Mesendoderm (in vitro differentiated cells): ENCODE measurements around the gene CHD9.

Source experiments
- DNase-seq: peaks from one replicate; pipeline ENCODE4 v3.0.0; 2013
- H2AK5ac ChIP-seq: 2 replicates; pipeline ENCODE4 v1.6.1; 2013; ENCODE audit warnings: low read length, inconsistent platforms
- H2BK120ac ChIP-seq: 2 replicates; pipeline ENCODE4 v1.6.1; 2013; ENCODE audit warnings: low read depth, mild to moderate bottlenecking, low read length, moderate library complexity, mixed read lengths
- H2BK15ac ChIP-seq: replicated peaks from 2 replicates; pipeline ENCODE4 v1.6.1; 2013; ENCODE audit warnings: low read depth, mild to moderate bottlenecking, moderate library complexity
- H2BK5ac ChIP-seq: 2 replicates; pipeline ENCODE4 v1.6.1; 2013; ENCODE audit warnings: low read length, inconsistent platforms
- H3K18ac ChIP-seq: 2 replicates; pipeline ENCODE4 v1.6.1; 2013; ENCODE audit warnings: mild to moderate bottlenecking, low read length, mixed read lengths
- H3K23ac ChIP-seq: one replicate; pipeline ENCODE4 v1.6.1; 2013; ENCODE audit warnings: low read length
- H3K27ac ChIP-seq: 2 replicates; pipeline ENCODE4 v1.5.1; 2013; ENCODE audit warnings: low read depth, mild to moderate bottlenecking, inconsistent platforms, low read length, moderate library complexity
- H3K27me3 ChIP-seq: 2 replicates; pipeline ENCODE4 v1.6.1; 2013; ENCODE audit warnings: low read length, control low read depth, mild to moderate bottlenecking, inconsistent platforms; ENCODE audit not compliant: insufficient read depth, poor library complexity
- H3K36me3 ChIP-seq: 2 replicates; pipeline ENCODE4 v1.6.1; 2013; ENCODE audit warnings: low read length, inconsistent platforms; ENCODE audit not compliant: control insufficient read depth, insufficient read depth
- H3K4ac ChIP-seq: one replicate; pipeline ENCODE4 v1.6.1; 2013; ENCODE audit warnings: low read depth, mild to moderate bottlenecking, low read length, moderate library complexity
- H3K4me1 ChIP-seq: 2 replicates; pipeline ENCODE4 v1.6.1; 2013; ENCODE audit warnings: low read depth, low read length, inconsistent platforms; ENCODE audit not compliant: control insufficient read depth
- H3K4me2 ChIP-seq: 2 replicates; pipeline ENCODE4 v1.6.1; 2013; ENCODE audit warnings: low read length
- H3K4me3 ChIP-seq: 2 replicates; pipeline ENCODE4 v1.5.1; 2013; ENCODE audit warnings: mild to moderate bottlenecking, low read length
- H3K56ac ChIP-seq: one replicate; pipeline ENCODE4 v1.6.1; 2013; ENCODE audit warnings: low read length
- H3K79me1 ChIP-seq: 2 replicates; pipeline ENCODE4 v1.6.1; 2013; ENCODE audit warnings: low read length, inconsistent platforms
- H3K79me2 ChIP-seq: 2 replicates; pipeline ENCODE4 v1.6.1; 2013; ENCODE audit warnings: mild to moderate bottlenecking, low read length; ENCODE audit not compliant: control insufficient read depth, insufficient read depth
- H3K9ac ChIP-seq: 2 replicates; pipeline ENCODE4 v1.6.1; 2013; ENCODE audit warnings: low read length, inconsistent platforms
- H4K5ac ChIP-seq: one replicate; pipeline ENCODE4 v1.6.1; 2013; ENCODE audit warnings: low read length
- H4K8ac ChIP-seq: one replicate; pipeline ENCODE4 v1.6.1; 2013; ENCODE audit warnings: low read depth, mild to moderate bottlenecking, control low read depth, low read length, moderate library complexity
- WGBS: extraction: QIAGEN DNeasy Blood & Tissue Kit; methylation state at CpG from one replicate; pipeline ENCODE4 v1.1.7; 2013; ENCODE audit warnings: low lambda C conversion rate, missing lambda C conversion rate; ENCODE audit not compliant: insufficient coverage; ENCODE audit errors: extremely low coverage; 5-methylcytosine and 5-hydroxymethylcytosine counted together

CHD9 gene

DNA sequence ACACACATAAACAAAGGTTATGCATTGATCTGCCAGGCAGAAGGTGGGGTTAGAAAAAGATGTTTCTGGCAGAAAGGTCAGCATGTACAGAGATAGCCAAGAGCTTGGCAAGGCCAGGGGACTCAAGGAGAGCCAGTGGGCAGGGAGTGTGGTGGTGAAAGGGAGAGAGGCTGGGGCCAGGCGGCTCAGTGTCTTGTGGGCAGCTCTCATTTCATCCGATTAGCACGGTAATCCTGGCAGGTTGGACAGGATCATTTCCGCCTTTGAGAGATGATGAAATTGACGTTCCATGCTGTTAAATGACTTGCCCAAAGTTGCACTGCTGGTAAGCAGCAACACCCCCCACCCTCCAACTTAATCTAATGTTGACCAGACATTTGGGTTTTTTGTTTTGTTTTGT is 3.6 kb downstream of the CHD9 start:
- no peak overlapping the region for H2BK15ac ChIP-seq
- no peaks in the 10 kb centered on the region for H3K27me3 ChIP-seq
- no peak for DNase-seq
- no peak overlapping the region for H3K27ac ChIP-seq
- H3K4me3 ChIP-seq, result no peak overlapping the region
- no peak overlapping the region for H4K5ac ChIP-seq
- no peak overlapping the region for H2BK120ac ChIP-seq
- no peak overlapping the region for H3K18ac ChIP-seq
- H3K79me1 ChIP-seq, result peaks cover 8% of the 10 kb centered on the region
- H3K4me2 ChIP-seq, result no peak overlapping the region
- H3K4ac ChIP-seq, result no peak overlapping the region
- H3K23ac ChIP-seq, result no peak overlapping the region
- H4K8ac ChIP-seq, result no peak overlapping the region
- no peak overlapping the region for H2BK5ac ChIP-seq
- H3K4me1 ChIP-seq, result peaks cover 2% of the 10 kb centered on the region
- no CpG with 5 or more reads among the region's 5 CpGs for WGBS
- no peak overlapping the region for H2AK5ac ChIP-seq
- no peak overlapping the region for H3K9ac ChIP-seq
- no peak overlapping the region for H3K56ac ChIP-seq
- H3K79me2 ChIP-seq, result peaks cover 5% of the 10 kb centered on the region
- no peaks in the 10 kb centered on the region for H3K36me3 ChIP-seq

- no peaks in the 10 kb centered on the region for H3K36me3 ChIP-seq
Measured at GRCh38 chr16:53058882-53059281, 4.1 kb downstream of the CHD9 start.

GRCh38 chr16:53059672-53060071 is 4.9 kb downstream of the CHD9 start:
- no peak overlapping the region for H3K4me3 ChIP-seq
- H3K36me3 ChIP-seq, result no peaks in the 10 kb centered on the region
- WGBS, result no CpG with 5 or more reads among the region's 7 CpGs
- no peak overlapping the region for H4K5ac ChIP-seq
- H3K56ac ChIP-seq, result no peak overlapping the region
- no peak overlapping the region for H3K18ac ChIP-seq
- H3K27ac ChIP-seq, result no peak overlapping the region
- no peak overlapping the region for H2BK120ac ChIP-seq
- no peak overlapping the region for H2AK5ac ChIP-seq
- DNase-seq, result no peak
- H2BK15ac ChIP-seq, result no peak overlapping the region
- no peak overlapping the region for H2BK5ac ChIP-seq
- H3K27me3 ChIP-seq, result no peaks in the 10 kb centered on the region
- no peak overlapping the region for H3K4ac ChIP-seq
- no peak overlapping the region for H3K23ac ChIP-seq
- peaks cover 8% of the 10 kb centered on the region for H3K79me1 ChIP-seq
- no peak overlapping the region for H4K8ac ChIP-seq
- H3K4me2 ChIP-seq, result no peak overlapping the region
- no peak overlapping the region for H3K9ac ChIP-seq
- no peaks in the 10 kb centered on the region for H3K4me1 ChIP-seq
- peaks cover 5% of the 10 kb centered on the region for H3K79me2 ChIP-seq

More at GRCh38 chr16:53058882-53059281, 4.1 kb downstream of the CHD9 start:
- WGBS, result no CpG with 5 or more reads among the region's 5 CpGs
- Histone ChIP-seq H3K79me1 (peaks cover 8% of the 10 kb centered on the region), H3K27me3 (no peaks in the 10 kb centered on the region), H3K9ac (no peak overlapping the region), H3K4me3 (no peak overlapping the region), H4K8ac (no peak overlapping the region), H3K23ac (no peak overlapping the region), H3K18ac (no peak overlapping the region), H4K5ac (no peak overlapping the region), H2AK5ac (no peak overlapping the region), H2BK5ac (no peak overlapping the region), H2BK15ac (no peak overlapping the region), H3K4me2 (no peak overlapping the region), H3K56ac (no peak overlapping the region), H3K27ac (no peak overlapping the region), H3K79me2 (peaks cover 5% of the 10 kb centered on the region), H2BK120ac (no peak overlapping the region), H3K4ac (no peak overlapping the region), H3K4me1 (peaks cover 2% of the 10 kb centered on the region)
- no peak for DNase-seq

DNA sequence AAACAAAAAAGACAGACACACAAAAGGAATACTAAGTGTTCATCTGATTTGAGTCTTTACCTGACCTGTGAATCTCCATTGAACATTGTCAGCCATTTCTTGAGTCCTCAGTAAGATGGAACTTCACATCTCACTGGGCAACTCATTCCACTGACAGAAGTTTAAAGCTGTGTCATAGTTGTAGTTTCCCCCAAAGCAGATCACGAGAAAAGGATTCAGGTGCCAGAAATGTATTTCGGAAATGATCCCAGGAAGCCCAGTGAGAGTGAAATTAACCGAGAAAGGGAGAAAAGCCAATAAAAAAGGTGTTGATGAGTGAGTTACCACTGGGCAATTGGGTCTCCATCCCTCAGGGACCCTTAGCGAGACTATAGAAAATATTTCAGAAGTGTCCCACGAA is 6.5 kb downstream of the CHD9 start:
- WGBS, result no CpG with 5 or more reads among the region's 5 CpGs
- no peaks in the 10 kb centered on the region for H3K4me1 ChIP-seq
- H4K5ac ChIP-seq, result no peak overlapping the region
- H3K79me2 ChIP-seq, result peaks cover 5% of the 10 kb centered on the region
- H3K27me3 ChIP-seq, result no peaks in the 10 kb centered on the region
- H2AK5ac ChIP-seq, result no peak overlapping the region
- no peak for DNase-seq
- H3K56ac ChIP-seq, result no peak overlapping the region
- no peak overlapping the region for H2BK15ac ChIP-seq
- peaks cover 7% of the 10 kb centered on the region for H3K79me1 ChIP-seq
- no peak overlapping the region for H3K27ac ChIP-seq
- H3K18ac ChIP-seq, result no peak overlapping the region
- no peaks in the 10 kb centered on the region for H3K36me3 ChIP-seq
- no peak overlapping the region for H4K8ac ChIP-seq
- H2BK5ac ChIP-seq, result no peak overlapping the region
- no peak overlapping the region for H3K4me2 ChIP-seq
- no peak overlapping the region for H3K4ac ChIP-seq
- H3K9ac ChIP-seq, result no peak overlapping the region
- no peak overlapping the region for H2BK120ac ChIP-seq
- no peak overlapping the region for H3K4me3 ChIP-seq
- no peak overlapping the region for H3K23ac ChIP-seq

DNA sequence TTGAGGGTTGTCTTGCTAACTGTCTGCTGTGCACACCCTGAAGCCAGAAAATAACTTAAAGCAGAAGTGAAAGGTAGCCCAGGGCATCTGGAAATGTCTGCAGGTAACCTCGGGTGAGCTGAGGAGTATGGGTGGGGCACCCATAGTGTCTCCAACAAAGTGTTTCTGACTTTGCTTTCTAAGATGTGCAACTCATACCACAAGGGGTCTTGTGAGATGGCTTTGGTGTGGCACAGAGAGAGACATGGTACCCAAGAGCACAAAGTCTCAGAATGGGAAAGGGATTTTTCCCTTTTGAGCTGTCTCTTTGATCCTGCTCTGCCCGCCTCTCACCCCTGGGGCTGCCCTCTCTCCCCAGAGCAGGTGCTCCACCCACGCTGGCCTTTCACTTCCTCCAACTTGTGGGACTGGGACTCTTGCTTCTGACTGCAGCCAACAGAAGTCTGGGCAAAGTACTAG is 6.9 kb downstream of the CHD9 start:
- Histone ChIP-seq H3K4me1 (no peaks in the 10 kb centered on the region), H2BK5ac (no peak overlapping the region), H3K4me2 (no peak overlapping the region), H3K18ac (no peak overlapping the region), H3K4ac (no peak overlapping the region), H3K4me3 (no peak overlapping the region), H3K56ac (no peak overlapping the region), H2AK5ac (no peak overlapping the region), H3K27me3 (no peaks in the 10 kb centered on the region), H2BK120ac (no peak overlapping the region), H3K79me1 (peaks cover 8% of the 10 kb centered on the region), H4K8ac (no peak overlapping the region), H3K23ac (no peak overlapping the region), H2BK15ac (no peak overlapping the region), H3K27ac (no peak overlapping the region), H3K9ac (no peak overlapping the region), H3K79me2 (peaks cover 5% of the 10 kb centered on the region), H4K5ac (no peak overlapping the region), H3K36me3 (no peaks in the 10 kb centered on the region)
- no peak for DNase-seq
- WGBS, result no CpG with 5 or more reads among the region's 3 CpGs

GRCh38 chr16:53064081-53064578 is 9.3 kb downstream of the CHD9 start:
- Histone ChIP-seq H3K36me3 (no peaks in the 10 kb centered on the region), H3K23ac (no peak overlapping the region), H3K27me3 (no peaks in the 10 kb centered on the region), H2BK15ac (no peak overlapping the region), H3K4me1 (no peaks in the 10 kb centered on the region), H4K5ac (no peak overlapping the region), H4K8ac (no peak overlapping the region), H2AK5ac (no peak overlapping the region), H2BK5ac (no peak overlapping the region), H3K79me2 (peaks cover 2% of the 10 kb centered on the region), H3K79me1 (peaks cover 10% of the 10 kb centered on the region), H2BK120ac (no peak overlapping the region), H3K56ac (no peak overlapping the region), H3K9ac (no peak overlapping the region), H3K4ac (no peak overlapping the region), H3K4me3 (no peak overlapping the region), H3K27ac (no peak overlapping the region), H3K18ac (no peak overlapping the region), H3K4me2 (no peak overlapping the region)
- no peak for DNase-seq
- WGBS, result no CpG with 5 or more reads among the region's 1 CpG
